Duodenal mucosa (tissue), 2 donors: ENCODE results near the gene TRDN.

Experiments used
- H3K27ac ChIP-seq: one replicate; pipeline ENCODE4 v1.7.0; 2013; ENCODE audit warnings: low read depth, low read length
- H3K27me3 ChIP-seq, 2 donors: one replicate each; pipeline ENCODE4 v1.7.0; 2013; ENCODE audit warnings: low read length in 2 of 2, control low read depth in 1 of 2; ENCODE audit not compliant: insufficient read depth in 2 of 2, control insufficient read depth in 1 of 2
- H3K36me3 ChIP-seq, 2 donors: one replicate each; pipeline ENCODE4 v1.7.0; 2013; ENCODE audit warnings: low read length in 2 of 2, control low read depth in 1 of 2; ENCODE audit not compliant: insufficient read depth in 2 of 2, control insufficient read depth in 1 of 2
- H3K4me1 ChIP-seq, 2 donors: one replicate each; pipeline ENCODE4 v1.7.0; 2013; ENCODE audit warnings: low read length in 2 of 2, control low read depth in 1 of 2; ENCODE audit not compliant: insufficient read depth in 2 of 2, control insufficient read depth in 1 of 2
- H3K4me3 ChIP-seq, 2 donors: one replicate each; pipeline ENCODE4 v1.7.0; 2013; ENCODE audit warnings: low read length in 2 of 2, low read depth in 1 of 2
- H3K9ac ChIP-seq, 2 donors: one replicate each; pipeline ENCODE4 v1.7.0; 2013; ENCODE audit warnings: low read length in 2 of 2, low read depth in 1 of 2
- H3K9me3 ChIP-seq, 2 donors: one replicate each; pipeline ENCODE4 v1.7.0; 2013; ENCODE audit warnings: low read length in 2 of 2, control low read depth in 1 of 2; ENCODE audit not compliant: control insufficient read depth in 1 of 2

TRDN gene

GRCh38 chr6:123213921-123214320 is 422.8 kb downstream of the TRDN start:
- no peak overlapping the region for H3K27ac ChIP-seq
- no peaks in the 10 kb centered on the region for H3K36me3 ChIP-seq
- H3K4me1 ChIP-seq: peaks cover 0 to 4% of the 10 kb centered on the region in 2 donors
- H3K9me3 ChIP-seq: no peaks in the 10 kb centered on the region
- no peaks in the 10 kb centered on the region for H3K27me3 ChIP-seq
- no peak overlapping the region for H3K4me3 ChIP-seq
- H3K9ac ChIP-seq: no peak overlapping the region

GRCh38 chr6:123211777-123212545 is 424.8 kb downstream of the TRDN start:
- Histone ChIP-seq H3K9ac (no peak overlapping the region), H3K9me3 (no peaks in the 10 kb centered on the region)

GRCh38 chr6:123210645-123211044 is 426.1 kb downstream of the TRDN start:
- Histone ChIP-seq H3K36me3 (no peaks in the 10 kb centered on the region), H3K4me1 (peaks cover 0 to 4% of the 10 kb centered on the region in 2 donors), H3K9me3 (no peaks in the 10 kb centered on the region), H3K27me3 (no peaks in the 10 kb centered on the region), H3K27ac (no peak overlapping the region), H3K4me3 (no peak overlapping the region), H3K9ac (no peak overlapping the region)

More at GRCh38 chr6:123211777-123212545, 424.8 kb downstream of the TRDN start:
- no peaks in the 10 kb centered on the region for H3K36me3 ChIP-seq
- H3K4me1 ChIP-seq: peaks cover 0 to 4% of the 10 kb centered on the region in 2 donors
- H3K27me3 ChIP-seq: no peaks in the 10 kb centered on the region
- no peak overlapping the region for H3K4me3 ChIP-seq
- no peak overlapping the region for H3K27ac ChIP-seq

- Histone ChIP-seq H3K36me3 (no peaks in the 10 kb centered on the region), H3K27me3 (no peaks in the 10 kb centered on the region), H3K4me3 (no peak overlapping the region), H3K9me3 (no peaks in the 10 kb centered on the region), H3K4me1 (no peaks in the 10 kb centered on the region), H3K9ac (no peak overlapping the region), H3K27ac (no peak overlapping the region)
Measured at GRCh38 chr6:123207967-123208510, 428.7 kb downstream of the TRDN start.

- no peaks in the 10 kb centered on the region for H3K27me3 ChIP-seq
- H3K4me1 ChIP-seq: no peaks in the 10 kb centered on the region
- no peaks in the 10 kb centered on the region for H3K36me3 ChIP-seq
- H3K9ac ChIP-seq: no peak overlapping the region
- H3K27ac ChIP-seq: no peak overlapping the region
- no peaks in the 10 kb centered on the region for H3K9me3 ChIP-seq
- H3K4me3 ChIP-seq: no peak overlapping the region
Measured at GRCh38 chr6:123203928-123204327, 432.8 kb downstream of the TRDN start.

GRCh38 chr6:123201869-123202372 is 434.8 kb downstream of the TRDN start:
- no peak overlapping the region for H3K4me3 ChIP-seq
- no peak overlapping the region for H3K27ac ChIP-seq
- H3K4me1 ChIP-seq: no peaks in the 10 kb centered on the region
- no peaks in the 10 kb centered on the region for H3K36me3 ChIP-seq
- H3K9me3 ChIP-seq: no peaks in the 10 kb centered on the region
- no peaks in the 10 kb centered on the region for H3K27me3 ChIP-seq
- no peak overlapping the region for H3K9ac ChIP-seq

GRCh38 chr6:123193298-123193697 is 443.5 kb downstream of the TRDN start:
- Histone ChIP-seq H3K9me3 (no peaks in the 10 kb centered on the region), H3K9ac (no peak overlapping the region), H3K4me3 (no peak overlapping the region), H3K27ac (no peak overlapping the region), H3K36me3 (no peaks in the 10 kb centered on the region), H3K4me1 (no peaks in the 10 kb centered on the region), H3K27me3 (no peaks in the 10 kb centered on the region)

GRCh38 chr6:123189816-123190215 is 446.9 kb downstream of the TRDN start:
- no peak overlapping the region for H3K9ac ChIP-seq
- no peaks in the 10 kb centered on the region for H3K9me3 ChIP-seq
- H3K27me3 ChIP-seq: no peaks in the 10 kb centered on the region
- no peak overlapping the region for H3K27ac ChIP-seq
- no peaks in the 10 kb centered on the region for H3K4me1 ChIP-seq
- H3K4me3 ChIP-seq: no peak overlapping the region
- H3K36me3 ChIP-seq: no peaks in the 10 kb centered on the region

- Histone ChIP-seq H3K4me1 (no peaks in the 10 kb centered on the region), H3K9me3 (no peaks in the 10 kb centered on the region), H3K36me3 (no peaks in the 10 kb centered on the region), H3K27me3 (no peaks in the 10 kb centered on the region), H3K4me3 (no peak overlapping the region), H3K27ac (no peak overlapping the region), H3K9ac (no peak overlapping the region)
Measured at GRCh38 chr6:123182998-123183397, 453.8 kb downstream of the TRDN start.

- H3K4me1 ChIP-seq: no peaks in the 10 kb centered on the region
- H3K27me3 ChIP-seq: no peaks in the 10 kb centered on the region
- H3K9me3 ChIP-seq: no peaks in the 10 kb centered on the region
- H3K9ac ChIP-seq: no peak overlapping the region
- no peak overlapping the region for H3K4me3 ChIP-seq
- H3K27ac ChIP-seq: no peak overlapping the region
- no peaks in the 10 kb centered on the region for H3K36me3 ChIP-seq
Measured at GRCh38 chr6:123176706-123177105, 460.0 kb downstream of the TRDN start.
